SK-N-SH treated with all-trans-retinoic acid at 6 μM for 48 hours (cell line): ENCODE data around the gene SLC1A4.

Experiments used
- CSDC2 ChIP-seq: fragments of 250-450 bp; sonication (Bioruptor Pico); IDR thresholded peaks from 2 replicates; pipeline ENCODE4 v1.5.0; 2020; ENCODE audit warnings: mild to moderate bottlenecking, moderate library complexity
- PATZ1 ChIP-seq: fragments of 250-450 bp; sonication (Bioruptor Pico); IDR thresholded peaks from 2 replicates; pipeline ENCODE4 v1.8.0; 2020; ENCODE audit warnings: mild to moderate bottlenecking, moderate library complexity, borderline replicate concordance
- POU6F1 ChIP-seq: fragments of 250-450 bp; sonication (Bioruptor Pico); IDR thresholded peaks from 2 replicates; pipeline ENCODE4 v1.8.0; 2021; ENCODE audit warnings: low read depth, mild to moderate bottlenecking, moderate library complexity, borderline replicate concordance
- RARB ChIP-seq: fragments of 250-450 bp; sonication (Bioruptor Pico); IDR thresholded peaks from 2 replicates; pipeline ENCODE4 v1.8.0; 2021; ENCODE audit warnings: mild to moderate bottlenecking, moderate library complexity
- TCF4 ChIP-seq: fragments of 250-450 bp; sonication (Bioruptor Pico); IDR thresholded peaks from 2 replicates; pipeline ENCODE4 v1.8.0; 2021; ENCODE audit warnings: mild to moderate bottlenecking, moderate library complexity, borderline replicate concordance
- ZC3H10 ChIP-seq: fragments of 250-450 bp; sonication (Bioruptor Pico); IDR thresholded peaks from 2 replicates; pipeline ENCODE4 v1.5.1; 2021; ENCODE audit warnings: mild to moderate bottlenecking, moderate library complexity

DNA sequence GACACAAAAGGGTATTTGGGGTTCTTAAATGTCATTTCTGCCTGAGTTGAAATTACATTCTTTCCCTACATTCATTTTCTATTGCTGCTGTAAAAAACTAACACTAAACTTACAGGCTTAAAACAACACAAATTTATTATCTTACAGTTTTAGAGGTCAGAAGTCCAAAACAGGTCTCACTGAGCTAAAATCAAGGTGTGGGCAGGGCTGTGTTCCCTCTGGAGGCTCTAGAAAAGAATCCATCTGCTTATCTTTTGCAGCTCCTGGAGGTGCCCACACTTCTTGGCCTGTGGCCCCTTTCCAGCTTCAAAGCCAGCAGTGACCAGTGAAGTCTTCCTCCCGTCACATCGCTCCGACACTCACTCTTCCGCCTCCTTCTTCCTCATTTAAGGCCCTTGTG, 23.2 kb upstream of the SLC1A4 start:
- TF ChIP-seq CSDC2 (no peak), PATZ1 (CRISPR knock-in tag) (no peak), POU6F1 (CRISPR knock-in tag) (no peak), ZC3H10 (CRISPR knock-in tag) (no peak), RARB (no peak), TCF4 (CRISPR knock-in tag) (no peak)
